Effector CD4-positive, alpha-beta T cell (primary cell): ENCODE results near the gene HIVEP3.

Source experiments
- DNase-seq: peaks from one replicate; pipeline ENCODE4 v3.0.0-alpha.2; 2020

Gene HIVEP3

DNA sequence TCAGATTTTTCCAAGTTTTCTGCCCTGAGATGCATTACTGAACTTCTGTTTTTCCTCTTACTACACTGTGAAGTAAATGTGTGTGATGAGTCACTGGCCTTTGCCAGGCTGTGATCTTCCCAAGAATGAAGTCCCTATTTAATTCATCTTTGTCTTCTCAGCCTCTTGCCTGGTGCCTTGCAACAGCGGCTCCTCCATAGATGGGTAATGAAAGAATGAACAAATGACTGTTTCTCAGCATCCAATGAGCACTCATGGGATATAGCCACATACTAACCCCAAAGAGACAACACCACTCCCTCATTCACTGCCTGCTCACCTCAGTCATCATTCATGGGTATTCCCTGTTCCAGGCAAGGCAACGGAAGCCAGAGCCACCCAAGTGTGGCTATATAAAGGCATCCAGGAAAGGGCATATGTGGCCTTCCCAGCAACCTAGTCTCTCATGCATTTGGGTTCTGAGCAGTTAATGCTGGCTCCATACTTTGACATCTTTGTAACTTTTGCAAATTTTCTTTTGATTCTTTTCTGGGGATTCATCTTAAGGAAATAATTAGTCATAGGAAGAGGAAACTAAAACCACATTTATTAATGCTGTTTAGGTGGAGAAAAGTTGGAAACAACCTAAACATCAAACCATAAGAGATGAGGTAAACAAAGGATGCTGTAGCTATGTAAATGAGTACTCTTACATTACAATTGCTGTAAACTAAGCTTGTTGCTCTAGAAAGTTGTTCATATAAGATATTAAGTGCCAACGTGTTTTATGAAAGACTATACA lies 71.9 kb downstream of the HIVEP3 start:
- no peak for DNase-seq

DNA sequence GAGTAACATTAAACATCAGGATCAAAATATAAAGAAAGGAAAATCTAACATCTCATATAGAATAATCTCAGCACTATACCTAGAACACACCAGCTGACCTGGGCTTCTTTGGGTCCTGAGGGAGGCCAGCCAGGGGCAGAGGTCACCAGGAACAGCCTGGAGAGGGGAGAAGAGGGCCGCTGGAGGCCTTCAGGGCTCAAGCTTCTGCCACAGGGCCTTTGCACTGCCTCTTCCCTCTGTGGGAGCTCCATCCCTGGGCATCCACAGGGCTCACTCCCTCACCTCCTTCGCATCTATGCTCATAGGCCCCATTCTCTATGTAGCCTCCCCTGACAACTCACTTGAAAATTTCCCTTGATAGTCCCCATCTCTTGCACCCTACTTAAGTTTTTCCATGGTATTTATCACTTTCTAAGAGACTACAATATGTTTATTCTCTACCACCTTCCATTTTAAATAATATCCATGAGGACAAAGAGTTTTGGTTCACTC lies 73.9 kb downstream of the HIVEP3 start:
- DNase-seq, result no peak

- no peak for DNase-seq
Observed at GRCh38 chr1:41844255-41844654, 74.5 kb downstream of the HIVEP3 start.

- DNase-seq, result no peak
Observed at GRCh38 chr1:41842993-41843755, 75.5 kb downstream of the HIVEP3 start.

GRCh38 chr1:41842326-41842725 lies 76.4 kb downstream of the HIVEP3 start:
- DNase-seq, result no peak

DNA sequence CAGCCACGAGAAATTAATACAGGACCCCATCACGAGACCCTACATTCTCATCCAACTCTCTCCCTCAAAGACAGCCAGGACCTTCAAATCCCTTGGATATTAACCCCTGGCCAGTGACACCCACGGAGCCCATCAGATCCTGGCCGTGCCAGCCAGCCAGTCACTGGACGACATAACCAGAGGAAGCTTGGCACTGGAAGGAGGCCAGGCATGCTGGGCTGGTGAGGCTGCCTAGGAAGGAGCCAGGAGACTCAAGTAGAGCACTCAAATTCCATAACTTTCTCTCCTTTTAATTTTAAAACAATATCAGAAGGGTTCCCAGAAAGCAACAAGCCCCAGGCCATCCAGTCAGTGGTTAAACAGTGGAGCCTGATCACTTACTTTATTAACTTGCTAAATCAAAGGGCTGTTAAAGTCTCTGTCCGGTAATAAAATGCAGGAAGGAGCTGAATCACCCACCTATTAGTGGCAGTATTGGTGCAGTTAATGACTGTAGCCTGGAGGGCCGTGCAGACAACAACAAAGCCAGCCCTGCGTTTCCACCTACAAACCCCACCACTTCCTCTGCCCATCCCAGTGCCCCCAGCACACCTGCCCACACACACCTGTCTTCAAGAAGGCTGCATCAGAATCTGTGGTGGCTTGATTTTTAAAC lies 78.0 kb downstream of the HIVEP3 start:
- DNase-seq, result no peak

DNA sequence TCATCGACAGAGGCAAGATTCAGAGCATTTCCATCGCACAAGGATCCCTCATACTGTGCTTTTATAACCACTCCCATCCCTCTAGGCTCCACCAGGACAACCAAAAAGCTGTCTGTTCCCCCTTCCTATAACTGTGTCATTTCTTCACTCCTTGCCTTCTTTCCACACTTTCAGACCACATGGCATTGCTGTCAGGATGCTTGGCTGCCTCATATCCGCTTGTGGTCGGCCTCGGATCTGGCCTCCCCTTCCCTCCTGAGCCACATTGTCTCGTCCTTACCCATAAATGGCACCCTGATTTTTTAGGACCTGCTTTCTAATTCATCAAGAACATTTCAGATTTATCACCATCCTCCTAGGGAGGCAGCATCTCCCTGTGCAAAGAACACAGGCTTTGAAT lies 80.5 kb downstream of the HIVEP3 start:
- DNase-seq, result no peak

DNA sequence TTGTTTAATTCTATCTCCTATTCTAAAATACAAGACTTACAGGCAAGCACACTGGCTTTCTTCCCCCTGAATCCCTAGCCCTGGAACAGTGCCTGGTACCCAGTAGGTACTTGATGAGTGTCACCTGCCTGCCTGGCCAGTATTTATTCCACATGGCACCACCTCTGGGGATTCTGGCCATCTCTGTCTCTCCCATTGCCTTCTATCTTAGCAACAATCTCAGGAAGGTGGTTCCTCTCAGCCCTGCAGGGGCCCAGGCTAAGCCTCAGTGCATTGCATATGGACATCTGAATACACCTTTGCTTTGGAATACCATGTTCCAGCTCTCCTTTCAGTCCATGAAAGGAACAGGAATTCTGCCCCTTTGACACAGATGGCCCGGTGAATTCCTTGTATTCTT lies 81.0 kb downstream of the HIVEP3 start:
- DNase-seq, result no peak

- no peak for DNase-seq
Observed at GRCh38 chr1:41835485-41835884, 83.2 kb downstream of the HIVEP3 start.

GRCh38 chr1:41833519-41834000 lies 85.2 kb downstream of the HIVEP3 start:
- no peak for DNase-seq

DNA sequence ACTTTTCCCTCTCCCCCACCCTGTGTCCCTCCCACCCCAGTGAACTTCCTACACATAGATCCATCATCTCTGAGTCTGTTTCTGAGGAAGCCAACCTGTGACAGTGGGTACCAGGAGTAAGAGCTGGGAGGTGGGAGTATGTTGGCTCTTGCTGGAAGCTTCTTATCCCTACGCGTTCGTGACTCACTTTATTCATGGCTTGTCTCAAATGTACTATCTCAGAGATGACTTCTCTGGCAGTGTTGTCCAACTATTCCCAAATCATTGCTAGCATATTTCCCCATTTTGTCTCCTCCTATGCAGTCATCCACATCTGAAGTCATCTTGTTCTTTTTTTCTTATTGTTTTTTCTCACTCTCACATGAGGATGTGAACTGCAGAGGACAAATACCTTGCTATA lies 88.0 kb downstream of the HIVEP3 start:
- no peak for DNase-seq

- no peak for DNase-seq
Observed at GRCh38 chr1:41827991-41828570, 90.6 kb downstream of the HIVEP3 start.

- DNase-seq, result no peak
Observed at GRCh38 chr1:41823471-41823870, 95.3 kb downstream of the HIVEP3 start.

DNA sequence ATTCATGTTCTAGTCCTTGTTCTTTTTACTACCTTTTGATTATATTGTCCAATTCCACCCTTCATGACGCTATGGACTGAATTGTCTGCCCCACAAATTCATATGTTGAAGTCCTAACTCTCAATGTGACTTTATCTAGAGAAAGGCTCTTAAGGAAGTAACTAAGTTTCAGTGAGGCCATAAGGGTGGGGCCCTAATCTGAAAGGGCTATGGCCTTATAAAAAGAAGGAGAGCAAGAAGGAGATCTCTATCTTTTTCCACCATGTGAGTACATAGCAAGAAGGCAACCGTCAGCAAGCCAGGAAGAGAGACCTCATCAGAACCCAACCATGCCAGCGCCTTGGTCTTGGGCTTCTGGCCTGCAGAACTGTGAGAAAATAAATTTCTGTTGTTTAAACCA lies 95.9 kb downstream of the HIVEP3 start:
- DNase-seq, result no peak

DNA sequence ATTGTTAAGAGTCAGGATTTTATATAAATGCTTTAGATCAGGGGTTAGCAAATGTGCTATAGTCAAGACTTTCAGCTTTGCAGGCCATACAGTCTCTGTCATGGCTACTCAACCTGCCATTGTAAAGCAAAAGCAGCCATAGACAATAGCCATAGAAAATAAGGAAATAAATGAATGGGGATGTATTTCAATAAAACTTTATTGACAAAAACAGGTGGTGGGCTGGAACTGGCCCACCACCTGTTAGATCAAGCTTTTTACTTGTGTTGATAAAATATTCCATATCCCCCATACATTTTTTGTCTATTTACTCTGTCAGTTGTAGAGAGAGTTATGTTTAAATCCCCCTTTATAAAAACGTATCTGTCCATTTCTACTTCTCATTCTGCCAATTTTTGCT lies 98.9 kb downstream of the HIVEP3 start:
- DNase-seq, result no peak

DNA sequence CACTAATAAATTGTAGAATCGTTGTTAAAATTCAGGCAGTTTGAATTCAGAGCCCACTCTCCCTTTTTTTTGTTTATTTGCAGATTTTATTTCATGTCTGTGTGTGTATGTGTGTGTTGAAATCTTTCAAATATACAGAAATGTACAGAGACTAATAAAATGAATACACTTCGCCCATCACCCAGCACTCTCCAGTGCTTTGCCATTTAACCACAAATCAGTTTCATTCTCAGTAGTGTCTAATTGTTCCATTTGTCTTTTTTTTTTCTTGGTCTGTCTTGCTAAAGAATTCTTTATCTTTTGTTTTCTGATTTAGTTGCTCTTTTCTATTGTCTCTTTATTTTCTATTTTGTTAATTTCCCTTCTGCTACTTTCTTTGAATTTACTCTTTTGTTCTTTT lies 99.7 kb downstream of the HIVEP3 start:
- no peak for DNase-seq

GRCh38 chr1:41816061-41816460 lies 102.7 kb downstream of the HIVEP3 start:
- no peak for DNase-seq

GRCh38 chr1:41813755-41814745 lies 104.7 kb downstream of the HIVEP3 start:
- no peak for DNase-seq

- no peak for DNase-seq
Observed at GRCh38 chr1:41813226-41813625, 105.5 kb downstream of the HIVEP3 start.

- no peak for DNase-seq
Observed at GRCh38 chr1:41812453-41812852, 106.3 kb downstream of the HIVEP3 start.

DNA sequence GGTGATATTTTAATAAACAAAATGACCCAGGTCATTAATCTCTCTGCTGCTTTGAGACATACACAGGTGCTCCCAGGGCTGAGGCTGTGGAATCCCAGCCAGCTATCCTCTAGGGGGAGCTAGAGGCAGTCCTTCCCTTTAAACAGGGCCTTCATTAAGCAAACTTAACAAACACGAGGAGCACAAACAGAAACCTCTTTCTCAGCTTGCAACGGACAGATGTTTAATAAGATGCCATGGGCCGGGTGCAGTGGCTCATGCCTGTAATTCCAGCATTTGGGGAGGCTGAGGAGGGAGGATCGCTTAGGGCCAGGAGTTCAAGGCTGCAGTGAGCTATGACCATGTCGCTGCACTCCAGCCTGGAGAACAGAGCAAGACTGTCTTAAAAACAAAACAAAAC lies 106.7 kb downstream of the HIVEP3 start:
- no peak for DNase-seq
